Endodermal cell (in vitro differentiated cells): ENCODE results near the gene CCL26. TPM values are rescaled to one million over a fixed set of nuclear protein-coding genes. Genes with fewer than 3 reads are reported as not detected.
"Not testable (repeated sequence)": the region's sequence is repeated elsewhere in the genome, so short reads cannot be mapped to it uniquely, and the experiment has no call there.

Experiments used
- DNase-seq: peaks from one replicate; pipeline ENCODE4 v3.0.0-alpha.2; 2017
- H3K27ac ChIP-seq: 2 replicates; pipeline ENCODE4 v1.5.1; 2013; ENCODE audit warnings: mild to moderate bottlenecking, low read depth, low read length, moderate library complexity
- H3K27me3 ChIP-seq: 2 replicates; pipeline ENCODE4 v1.6.1; 2013; ENCODE audit warnings: mild to moderate bottlenecking, low read length, moderate library complexity; ENCODE audit not compliant: insufficient read depth, control insufficient read depth, poor library complexity, severe bottlenecking
- H3K36me3 ChIP-seq: 2 replicates; pipeline ENCODE4 v1.7.0; 2013; ENCODE audit warnings: mild to moderate bottlenecking, low read length, moderate library complexity; ENCODE audit not compliant: control insufficient read depth, insufficient read depth
- H3K4me1 ChIP-seq: one replicate; pipeline ENCODE4 v1.7.0; 2013; ENCODE audit warnings: low read length; ENCODE audit not compliant: control insufficient read depth, insufficient read depth
- H3K4me3 ChIP-seq: 2 replicates; pipeline ENCODE4 v1.5.1; 2013; ENCODE audit warnings: mild to moderate bottlenecking, low read length, moderate library complexity
- H3K9ac ChIP-seq: 2 replicates; pipeline ENCODE4 v1.6.1; 2013; ENCODE audit warnings: mild to moderate bottlenecking, low read length, moderate library complexity; ENCODE audit not compliant: poor library complexity, severe bottlenecking; ENCODE audit errors: extremely low read depth
- H3K9me3 ChIP-seq: 2 replicates; pipeline ENCODE4 v1.6.1; 2013; ENCODE audit warnings: mild to moderate bottlenecking, low read length, moderate library complexity; ENCODE audit not compliant: control insufficient read depth
- H3K27ac Mint-ChIP-seq: 2 replicates; pipeline ENCODE4 v1.8.0; 2020; ENCODE audit warnings: mixed read lengths
- H3K27me3 Mint-ChIP-seq: 2 replicates; pipeline ENCODE4 v1.8.0; 2021; ENCODE audit warnings: mild to moderate bottlenecking, mixed read lengths; ENCODE audit not compliant: insufficient read depth
- H3K36me3 Mint-ChIP-seq: 2 replicates; pipeline ENCODE4 v1.8.0; 2020; ENCODE audit warnings: low read depth, mixed read lengths
- H3K4me1 Mint-ChIP-seq: 2 replicates; pipeline ENCODE4 v1.8.0; 2020; ENCODE audit warnings: mixed read lengths
- H3K4me3 Mint-ChIP-seq: 2 replicates; pipeline ENCODE4 v1.8.0; 2020; ENCODE audit warnings: mild to moderate bottlenecking, moderate library complexity, mixed read lengths
- H3K9me3 Mint-ChIP-seq: 2 replicates; pipeline ENCODE4 v1.8.0; 2020; ENCODE audit warnings: mild to moderate bottlenecking, mixed read lengths
- CTCF ChIP-seq: fragments of 200-600 bp; sonication (generic); conservative IDR thresholded peaks from 2 replicates; pipeline ENCODE4 v1.5.0; 2021; ENCODE audit warnings: antibody characterized with exemption, mild to moderate bottlenecking
- WGBS, 2 experiments: methylation state at CpG; one replicate each; pipeline versions ENCODE4 v1.1.5 to v1.1.7; 2013; ENCODE audit warnings: missing lambda C conversion rate in 2 of 2, mixed read lengths in 1 of 2; ENCODE audit not compliant: insufficient coverage in 1 of 2, insufficient read length in 1 of 2; 5-methylcytosine and 5-hydroxymethylcytosine counted together
- total RNA-seq, 2 donors: library from RNA; stranded (reverse); fragmentation: NEBNext Ultra II Directional in 1 of 2; extraction: Animal tissue kit (Norgen Biotek cat#: 25700) in 1 of 2; gene quantifications; 2 replicates in 1 of 2; 3 replicates in 1 of 2; pipeline ENCODE4 v1.2.1, GENCODE V29; 2021

Gene CCL26
- total RNA-seq, 2 donors from 2014 or later = 1.2 to 2.9 TPM

GRCh38 chr7:75762350-75762917 is 9.6 kb downstream of the CCL26 start:
- no peak overlapping the region for H3K27ac ChIP-seq
- peaks cover 7% of the 10 kb centered on the region for H3K9me3 Mint-ChIP-seq
- no peaks in the 10 kb centered on the region for H3K27me3 ChIP-seq
- H3K4me1 Mint-ChIP-seq = peaks cover 4% of the 10 kb centered on the region
- peak; percentile 85 for TF ChIP-seq CTCF
- H3K9ac ChIP-seq = no peak overlapping the region
- H3K9me3 ChIP-seq = no peaks in the 10 kb centered on the region
- H3K4me3 Mint-ChIP-seq = no peak overlapping the region
- H3K36me3 ChIP-seq = no peaks in the 10 kb centered on the region
- WGBS, 2 experiments = 48 to 75% methylated on average over 2 of the region's 2 CpGs
- H3K27me3 Mint-ChIP-seq = peaks cover 1% of the 10 kb centered on the region
- H3K4me3 ChIP-seq = no peak overlapping the region
- H3K4me1 ChIP-seq = no peaks in the 10 kb centered on the region
- no peaks in the 10 kb centered on the region for H3K36me3 Mint-ChIP-seq
- H3K27ac Mint-ChIP-seq = no peak overlapping the region
- no peak for DNase-seq

- H3K36me3 Mint-ChIP-seq, H3K4me3 Mint-ChIP-seq, H3K9me3 ChIP-seq, H3K9ac ChIP-seq, H3K4me3 ChIP-seq, H3K9me3 Mint-ChIP-seq, H3K27me3 Mint-ChIP-seq, H3K4me1 Mint-ChIP-seq, H3K36me3 ChIP-seq, DNase-seq, H3K27me3 ChIP-seq, H3K4me1 ChIP-seq, H3K27ac ChIP-seq, H3K27ac Mint-ChIP-seq: not testable (repeated sequence)
- WGBS, 2 experiments = 84 to 96% methylated on average over 3 of the region's 3 CpGs
These were observed 10.2 kb downstream of the CCL26 start for GRCh38 chr7:75761801-75762200.

- H3K36me3 ChIP-seq = no peaks in the 10 kb centered on the region
- no peaks in the 10 kb centered on the region for H3K4me1 ChIP-seq
- DNase-seq = no peak
- 86 to 91% methylated on average over 1 of the region's 2 CpGs for WGBS, 2 experiments
- H3K27ac Mint-ChIP-seq = no peak overlapping the region
- TF ChIP-seq CTCF = no peak
- H3K36me3 Mint-ChIP-seq = no peaks in the 10 kb centered on the region
- no peak overlapping the region for H3K4me3 Mint-ChIP-seq
- peaks cover 1% of the 10 kb centered on the region for H3K27me3 Mint-ChIP-seq
- H3K4me3 ChIP-seq = no peak overlapping the region
- no peaks in the 10 kb centered on the region for H3K9me3 ChIP-seq
- H3K9me3 Mint-ChIP-seq = peaks cover 3% of the 10 kb centered on the region
- H3K27ac ChIP-seq = no peak overlapping the region
- H3K9ac ChIP-seq = no peak overlapping the region
- no peaks in the 10 kb centered on the region for H3K27me3 ChIP-seq
- peaks cover 10% of the 10 kb centered on the region for H3K4me1 Mint-ChIP-seq
These were observed 13.5 kb downstream of the CCL26 start for GRCh38 chr7:75758491-75758890.

GRCh38 chr7:75757860-75758259 is 14.2 kb downstream of the CCL26 start:
- Histone ChIP-seq H3K4me3 (no peak overlapping the region), H3K9me3 (no peaks in the 10 kb centered on the region), H3K27me3 (no peaks in the 10 kb centered on the region), H3K4me1 (no peaks in the 10 kb centered on the region), H3K9ac (no peak overlapping the region), H3K36me3 (no peaks in the 10 kb centered on the region), H3K27ac (no peak overlapping the region)
- Mint-ChIP-seq H3K27me3 (peaks cover 1% of the 10 kb centered on the region), H3K4me3 (no peak overlapping the region), H3K4me1 (peaks cover 10% of the 10 kb centered on the region), H3K9me3 (peaks cover 3% of the 10 kb centered on the region), H3K27ac (no peak overlapping the region), H3K36me3 (no peaks in the 10 kb centered on the region)
- DNase-seq = no peak
- whole genome bisulfite sequencing, 2 experiments = 93 to 96% methylated on average over 4 to 7 of the region's 7 CpGs
- TF ChIP-seq CTCF = no peak
